H9 (cell line): ENCODE results near the gene HOXA7. TPM values are rescaled to one million over a fixed set of nuclear protein-coding genes. Genes with fewer than 3 reads are reported as not detected.

Experiments
- DNase-seq: peaks from one replicate; pipeline ENCODE4 v3.0.0-alpha.2; 2017
- H2AFZ ChIP-seq: one replicate; pipeline ENCODE4 v1.6.1; 2013; ENCODE audit warnings: mild to moderate bottlenecking, low read length, control low read depth, moderate library complexity
- H2AK5ac ChIP-seq: 2 replicates; pipeline ENCODE4 v1.6.1; 2013; ENCODE audit warnings: low read length, control low read depth, mixed read lengths; ENCODE audit not compliant: insufficient read length
- H2BK120ac ChIP-seq: one replicate; pipeline ENCODE4 v1.6.1; 2013; ENCODE audit warnings: low read depth, mild to moderate bottlenecking, low read length, control low read depth, inconsistent platforms; ENCODE audit not compliant: poor library complexity, severe bottlenecking
- H2BK12ac ChIP-seq: 2 replicates; pipeline ENCODE4 v1.6.1; 2013; ENCODE audit warnings: low read length, control low read depth, mixed read lengths, low read depth; ENCODE audit not compliant: insufficient read length
- H2BK15ac ChIP-seq: 2 replicates; pipeline ENCODE4 v1.6.1; 2013; ENCODE audit warnings: low read depth, low read length, control low read depth
- H2BK20ac ChIP-seq: one replicate; pipeline ENCODE4 v1.6.1; 2013; ENCODE audit warnings: low read depth, mild to moderate bottlenecking, low read length, control low read depth, inconsistent platforms; ENCODE audit not compliant: poor library complexity, severe bottlenecking
- H2BK5ac ChIP-seq: 2 replicates; pipeline ENCODE4 v1.6.1; 2013; ENCODE audit warnings: low read length, control low read depth, mixed read lengths; ENCODE audit not compliant: insufficient read length
- H3K14ac ChIP-seq: 2 replicates; pipeline ENCODE4 v1.6.1; 2013; ENCODE audit warnings: low read length, control low read depth; ENCODE audit not compliant: insufficient read depth
- H3K18ac ChIP-seq: 2 replicates; pipeline ENCODE4 v1.6.1; 2013; ENCODE audit warnings: low read depth, mild to moderate bottlenecking, mixed read lengths, low read length, control low read depth; ENCODE audit not compliant: insufficient read length
- H3K23ac ChIP-seq: 2 replicates; pipeline ENCODE4 v1.6.1; 2013; ENCODE audit warnings: low read length, control low read depth, mixed read lengths, low read depth; ENCODE audit not compliant: insufficient read length
- H3K23me2 ChIP-seq: 2 replicates; pipeline ENCODE4 v1.6.1; 2013; ENCODE audit warnings: low read depth, mild to moderate bottlenecking, mixed read lengths, low read length, control low read depth; ENCODE audit not compliant: insufficient read length, poor library complexity, severe bottlenecking
- H3K27ac ChIP-seq: 2 replicates; pipeline ENCODE4 v1.5.1; 2013; ENCODE audit warnings: low read length, control low read depth, mixed read lengths, low read depth; ENCODE audit not compliant: insufficient read length
- H3K27me3 ChIP-seq: 2 replicates; pipeline ENCODE4 v1.6.1; 2013; ENCODE audit warnings: low read length, control low read depth, inconsistent platforms; ENCODE audit not compliant: insufficient read depth
- H3K4ac ChIP-seq: 2 replicates; pipeline ENCODE4 v1.6.1; 2013; ENCODE audit warnings: low read depth, mild to moderate bottlenecking, control low read depth, inconsistent platforms, low read length, moderate library complexity
- H3K4me1 ChIP-seq: 2 replicates; pipeline ENCODE4 v1.6.1; 2013; ENCODE audit warnings: low read length, control low read depth, inconsistent platforms; ENCODE audit not compliant: insufficient read depth
- H3K4me2 ChIP-seq: 2 replicates; pipeline ENCODE4 v1.6.1; 2013; ENCODE audit warnings: low read length, control low read depth, mixed read lengths; ENCODE audit not compliant: insufficient read length, insufficient read depth
- H3K56ac ChIP-seq: 2 replicates; pipeline ENCODE4 v1.6.1; 2013; ENCODE audit warnings: low read depth, mild to moderate bottlenecking, mixed read lengths, low read length, control low read depth; ENCODE audit not compliant: insufficient read length
- H3K79me1 ChIP-seq: 2 replicates; pipeline ENCODE4 v1.6.1; 2013; ENCODE audit warnings: low read depth, mild to moderate bottlenecking, moderate library complexity, low read length, control low read depth, inconsistent platforms; ENCODE audit not compliant: insufficient read depth, poor library complexity, severe bottlenecking
- H3K79me2 ChIP-seq: 2 replicates; pipeline ENCODE4 v1.6.1; 2013; ENCODE audit warnings: low read length, control low read depth, inconsistent platforms; ENCODE audit not compliant: insufficient read depth
- H3K9ac ChIP-seq: 2 replicates; pipeline ENCODE4 v1.6.1; 2013; ENCODE audit warnings: low read length, control low read depth, mixed read lengths; ENCODE audit not compliant: insufficient read length; ENCODE audit errors: extremely low read depth
- H3K9me3 ChIP-seq: one replicate; pipeline ENCODE4 v1.6.1; 2013; ENCODE audit warnings: low read depth, low read length, inconsistent platforms; ENCODE audit not compliant: control insufficient read depth
- H3T11ph ChIP-seq: one replicate; pipeline ENCODE4 v1.6.1; 2013; ENCODE audit warnings: mild to moderate bottlenecking, low read length, control low read depth, inconsistent platforms
- H4K20me1 ChIP-seq: one replicate; pipeline ENCODE4 v1.6.1; 2013; ENCODE audit not compliant: control insufficient read depth, insufficient read length, insufficient read depth
- H4K5ac ChIP-seq: 2 replicates; pipeline ENCODE4 v1.6.1; 2013; ENCODE audit warnings: low read depth, mild to moderate bottlenecking, mixed read lengths, low read length, control low read depth; ENCODE audit not compliant: insufficient read length
- H4K8ac ChIP-seq: replicated peaks from 2 replicates; pipeline ENCODE4 v1.6.1; 2013; ENCODE audit warnings: low read length, control low read depth, mixed read lengths, low read depth; ENCODE audit not compliant: insufficient read length
- H4K91ac ChIP-seq: 2 replicates; pipeline ENCODE4 v1.6.1; 2013; ENCODE audit warnings: low read depth, mild to moderate bottlenecking, moderate library complexity, mixed read lengths, low read length, control low read depth; ENCODE audit not compliant: insufficient read length
- H3K27ac Mint-ChIP-seq, 3 experiments: 2 replicates in 2 of 3; 3 replicates in 1 of 3; pipeline ENCODE4 v1.8.0; 2020 to 2021; ENCODE audit warnings: mixed read lengths in 3 of 3, mild to moderate bottlenecking in 1 of 3, moderate library complexity in 1 of 3
- H3K27me3 Mint-ChIP-seq: 2 replicates; pipeline ENCODE4 v1.8.0; 2021; ENCODE audit warnings: low read depth, mild to moderate bottlenecking, moderate library complexity, mixed read lengths
- H3K36me3 Mint-ChIP-seq, 3 experiments: 2 replicates in 2 of 3; 3 replicates in 1 of 3; pipeline ENCODE4 v1.8.0; 2020 to 2021; ENCODE audit warnings: low read depth in 3 of 3, mixed read lengths in 3 of 3; ENCODE audit not compliant: insufficient read depth in 1 of 3
- H3K4me1 Mint-ChIP-seq, 2 experiments: 2 replicates each; pipeline ENCODE4 v1.8.0; 2020; ENCODE audit warnings: mixed read lengths in 2 of 2
- H3K4me3 Mint-ChIP-seq, 2 experiments: 2 replicates in 1 of 2; 3 replicates in 1 of 2; pipeline ENCODE4 v1.8.0; 2020 to 2021; ENCODE audit warnings: mild to moderate bottlenecking in 2 of 2, mixed read lengths in 2 of 2, moderate library complexity in 1 of 2
- H3K9me3 Mint-ChIP-seq, 2 experiments: 2 replicates in 1 of 2; 3 replicates in 1 of 2; pipeline ENCODE4 v1.8.0; 2020; ENCODE audit warnings: mild to moderate bottlenecking in 2 of 2, mixed read lengths in 2 of 2, moderate library complexity in 1 of 2
- CTCF ChIP-seq: fragments of 200-600 bp; sonication (generic); conservative IDR thresholded peaks from 3 replicates; pipeline ENCODE4 v1.8.0; 2021; ENCODE audit warnings: antibody characterized with exemption, mild to moderate bottlenecking
- WGBS: extraction: QIAGEN DNeasy Blood & Tissue Kit; methylation state at CpG from one replicate; pipeline ENCODE4 v1.1.7; 2013; ENCODE audit warnings: missing lambda C conversion rate, low lambda C conversion rate, mixed read lengths; ENCODE audit not compliant: insufficient read length; ENCODE audit errors: extremely low coverage; 5-methylcytosine and 5-hydroxymethylcytosine counted together
- total RNA-seq: library from RNA; stranded (reverse); gene quantifications from 2 replicates; pipeline ENCODE4 v1.2.1, GENCODE V29; 2021

HOXA7 gene
- total RNA-seq, 1 experiment from 2014 or later, result not detected

- no peak for TF ChIP-seq CTCF
- H3T11ph ChIP-seq, result no peak overlapping the region
- H3K56ac ChIP-seq, result no peak overlapping the region
- H2BK12ac ChIP-seq, result no peak overlapping the region
- H4K20me1 ChIP-seq, result no peaks in the 10 kb centered on the region
- no peak for DNase-seq
- peaks cover 7 to 8% of the 10 kb centered on the region in 2 experiments; a peak in 4 of 5 replicates for H3K9me3 Mint-ChIP-seq
- H3K23me2 ChIP-seq, result no peaks in the 10 kb centered on the region
- no peak overlapping the region for H3K14ac ChIP-seq
- no peak overlapping the region for H3K27ac ChIP-seq
- H3K9ac ChIP-seq, result no peak overlapping the region
- no peak overlapping the region for H2AK5ac ChIP-seq
- H3K4ac ChIP-seq, result no peak overlapping the region
- peaks cover 100% of the 10 kb centered on the region for H3K27me3 ChIP-seq
- H3K27ac Mint-ChIP-seq, result no peak overlapping the region
- no peak overlapping the region for H2BK120ac ChIP-seq
- H3K36me3 Mint-ChIP-seq, result peaks cover 0 to 2% (median 0%) of the 10 kb centered on the region in 3 experiments; a peak in 1 of 7 replicates
- no peak overlapping the region for H4K8ac ChIP-seq
- no peak overlapping the region for H2AFZ ChIP-seq
- no peak overlapping the region for H3K4me2 ChIP-seq
- H3K4me1 Mint-ChIP-seq, result peaks cover 6 to 15% of the 10 kb centered on the region in 2 experiments; a peak in 3 of 4 replicates
- H4K91ac ChIP-seq, result no peak overlapping the region
- no peak overlapping the region for H4K5ac ChIP-seq
- no peak overlapping the region for H3K18ac ChIP-seq
- no peaks in the 10 kb centered on the region for H3K79me1 ChIP-seq
- H2BK15ac ChIP-seq, result no peak overlapping the region
- no peak overlapping the region for H3K23ac ChIP-seq
- H3K79me2 ChIP-seq, result no peaks in the 10 kb centered on the region
- no peak overlapping the region for H2BK5ac ChIP-seq
- no peak overlapping the region for H2BK20ac ChIP-seq
- no peaks in the 10 kb centered on the region for H3K9me3 ChIP-seq
- peaks cover 100% of the 10 kb centered on the region for H3K27me3 Mint-ChIP-seq
- H3K4me1 ChIP-seq, result no peaks in the 10 kb centered on the region
- peak overlapping the region in 1 of 2 experiments; percentile 22; a peak in 2 of 5 replicates for H3K4me3 Mint-ChIP-seq
- WGBS, result no CpG with 5 or more reads among the region's 52 CpGs
Measured at GRCh38 chr7:27205325-27206280, 49.1 kb upstream of the HOXA7 start.
